Stomach (tissue), 9 donors: ENCODE results near the gene C16orf95. TPM values are rescaled to one million over a fixed set of nuclear protein-coding genes. Genes with fewer than 3 reads are reported as not detected.

Experiments used
- DNase-seq, 2 donors: peaks; one replicate each; pipeline versions ENCODE4 v3.0.0 to v3.0.0-alpha.2; 2013 to 2019
- H3K27ac ChIP-seq, 5 donors: fragments of 200-600 bp in 4 of 5; sonication (generic) in 4 of 5; one replicate each; pipeline ENCODE4 v1.5.1; 2013 to 2019; ENCODE audit warnings: mild to moderate bottlenecking in 1 of 5, moderate library complexity in 1 of 5
- H3K27me3 ChIP-seq, 3 donors: fragments of 200-600 bp; sonication (generic); one replicate each; pipeline ENCODE4 v1.5.1; 2017 to 2019; ENCODE audit warnings: mixed run types in 1 of 3
- H3K36me3 ChIP-seq, 4 donors: fragments of 200-600 bp; sonication (generic); 1 replicate in 3 of 4; 2 replicates in 1 of 4; pipeline ENCODE4 v1.5.1; 2016 to 2019
- H3K4me1 ChIP-seq, 4 donors: fragments of 200-600 bp; sonication (generic); one replicate each; pipeline ENCODE4 v1.5.1; 2016 to 2019
- H3K4me3 ChIP-seq, 4 donors: fragments of 200-600 bp; sonication (generic) in 3 of 4; one replicate each; pipeline ENCODE4 v1.5.1; 2016 to 2019; ENCODE audit warnings: mild to moderate bottlenecking in 1 of 4
- H3K9me3 ChIP-seq, 4 donors: fragments of 200-600 bp; sonication (generic); one replicate each; pipeline ENCODE4 v1.5.1; 2016 to 2019
- CTCF ChIP-seq, 7 experiments: fragments of 450-650 bp in 4 of 7; fragments of 200-600 bp in 3 of 7; sonication (generic) in 3 of 7; IDR thresholded peaks; one replicate each; pipeline ENCODE4 v1.5.1; 2016 to 2019; ENCODE audit warnings: antibody characterized with exemption in 7 of 7, control low read depth in 2 of 7, mild to moderate bottlenecking in 1 of 7
- EP300 ChIP-seq: sonication (generic); formaldehyde crosslinking; IDR thresholded peaks from one replicate; pipeline ENCODE4 v1.6.1; 2017; ENCODE audit warnings: antibody characterized with exemption
- POLR2A ChIP-seq, 4 donors: fragments of 450-650 bp; IDR thresholded peaks; one replicate each; pipeline ENCODE4 v1.6.1; 2016; ENCODE audit warnings: antibody characterized with exemption in 4 of 4, control low read depth in 2 of 4, mild to moderate bottlenecking in 1 of 4, moderate library complexity in 1 of 4
- POLR2AphosphoS5 ChIP-seq, 3 donors: sonication (generic); formaldehyde crosslinking; IDR thresholded peaks; one replicate each; pipeline ENCODE4 v1.6.1; 2016; ENCODE audit warnings: antibody characterized with exemption in 3 of 3
- WGBS, 5 donors: extraction: QIAGEN DNeasy Blood & Tissue Kit in 3 of 5; methylation state at CpG; one replicate each; pipeline versions ENCODE4 v1.1.5 to v1.1.7; 2013 to 2018; 5-methylcytosine and 5-hydroxymethylcytosine counted together
- intact Hi-C: fragments of 100-400 bp; cut with DNase I; formaldehyde crosslinking; loops from one replicate; pipeline ENCODE4 v1.15.1; 2023; ENCODE audit warnings: low total_unique reads
- polyA plus RNA-seq, 3 donors: library from polyadenylated mRNA; stranded (reverse); fragments of 200-250 nt; gene quantifications; one replicate each; pipeline ENCODE4 v1.2.3, GENCODE V29; 2013
- total RNA-seq, 5 donors: library from RNA; depleted of rRNA; stranded (reverse); fragments of >200 nt; gene quantifications; one replicate each; pipeline versions ENCODE4 v1.1.0 to v1.2.3, GENCODE V29; 2014 to 2016
- donor health status: healthy with polysubstance abuse.
- donor health status: Bipolar disorder and iron deficiency.
- donor health status: healthy.

The C16orf95 gene
- total and polyA plus RNA-seq, 8 donors = 0.55 to 4.9 (median 4.3) TPM; not detected in 3

- Histone ChIP-seq H3K4me3 (no peak overlapping the region), H3K4me1 (no peaks in the 10 kb centered on the region), H3K27me3 (no peaks in the 10 kb centered on the region), H3K9me3 (peaks cover 0 to 8% (median 2%) of the 10 kb centered on the region in 4 donors), H3K27ac (no peak overlapping the region), H3K36me3 (peaks cover 0 to 9% (median 0%) of the 10 kb centered on the region in 4 donors)
- DNase-seq = no peak
- TF ChIP-seq EP300 = no peak
- no peak for TF ChIP-seq POLR2A (IDR thresholded peaks at IDR 0.05)
- no peak for TF ChIP-seq POLR2AphosphoS5 (IDR thresholded peaks at IDR 0.05)
- TF ChIP-seq CTCF (IDR thresholded peaks at IDR 0.05) = no peak
- intact Hi-C loops = no loop called here
- WGBS, 5 donors = 60 to 72% (median 69%) methylated on average over 7 of the region's 7 CpGs
Measured at GRCh38 chr16:87288753-87289362, 28.3 kb downstream of the C16orf95 start.

DNA sequence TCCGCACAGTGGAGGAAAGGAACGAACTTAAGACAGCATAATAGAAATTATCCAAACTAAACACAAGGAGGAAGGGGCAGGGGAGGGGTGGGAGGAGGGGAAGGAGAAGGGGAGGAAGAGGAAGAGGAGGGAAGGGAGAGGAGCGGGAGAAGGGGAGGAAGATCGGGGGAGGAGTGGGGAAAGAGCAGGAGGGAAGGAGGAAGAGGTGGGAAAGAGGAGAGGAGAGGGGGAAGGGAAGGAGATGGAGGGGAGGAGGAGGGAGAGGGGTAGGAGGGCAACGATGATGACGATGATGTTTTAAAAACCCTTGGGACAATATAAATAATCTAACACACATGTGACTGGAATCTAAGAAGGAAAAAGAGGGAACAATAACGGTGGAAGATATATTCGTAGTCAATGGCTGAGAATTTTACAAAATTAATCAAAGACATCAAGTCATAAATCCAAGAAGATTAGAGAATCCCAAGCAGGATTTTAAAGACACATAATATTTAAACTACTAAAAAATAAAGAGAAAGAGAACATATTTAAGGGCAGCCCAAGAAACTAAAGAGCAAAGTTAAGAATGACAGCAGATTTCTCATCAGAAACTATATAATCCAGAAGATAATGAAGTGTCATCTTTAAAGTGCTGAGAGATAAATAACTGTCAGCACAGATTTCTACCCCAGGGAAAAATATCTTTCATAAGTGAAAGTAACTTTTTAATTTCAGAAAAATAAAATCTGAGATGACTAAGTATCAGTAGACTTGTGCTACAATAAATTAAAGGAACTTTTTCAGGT, 30.2 kb downstream of the C16orf95 start:
- Histone ChIP-seq H3K36me3 (peaks cover 0 to 3% (median 0%) of the 10 kb centered on the region in 4 donors), H3K4me3 (no peak overlapping the region), H3K27ac (no peak overlapping the region), H3K27me3 (no peaks in the 10 kb centered on the region), H3K9me3 (peaks cover 0 to 2% (median under 1%) of the 10 kb centered on the region in 4 donors), H3K4me1 (no peaks in the 10 kb centered on the region)
- intact Hi-C loops = no loop called here
- DNase-seq = no peak
- WGBS, 5 donors = 60 to 86% (median 77%) methylated on average over 8 of the region's 8 CpGs
- TF ChIP-seq POLR2AphosphoS5 (IDR thresholded peaks at IDR 0.05) (no peak), CTCF (IDR thresholded peaks at IDR 0.05) (no peak), POLR2A (IDR thresholded peaks at IDR 0.05) (no peak), EP300 (no peak)

- no peaks in the 10 kb centered on the region for H3K9me3 ChIP-seq
- peaks cover 0 to 10% (median under 1%) of the 10 kb centered on the region in 3 donors for H3K27me3 ChIP-seq
- H3K4me3 ChIP-seq = no peak overlapping the region
- no peak for TF ChIP-seq POLR2A (IDR thresholded peaks at IDR 0.05)
- no peak for TF ChIP-seq EP300
- TF ChIP-seq CTCF (IDR thresholded peaks at IDR 0.05) = no peak
- TF ChIP-seq POLR2AphosphoS5 (IDR thresholded peaks at IDR 0.05) = no peak
- H3K4me1 ChIP-seq = no peaks in the 10 kb centered on the region
- intact Hi-C loops = loop anchor here (5.0 kb wide), 1 partner anchor 722 kb away; no protein-coding TSS in a partner anchor
- H3K36me3 ChIP-seq = no peaks in the 10 kb centered on the region
- WGBS, 5 donors = 71 to 86% (median 79%) methylated on average over 2 of the region's 2 CpGs; no CpG with 5 or more reads in 1 of the 5 donors
- no peak overlapping the region for H3K27ac ChIP-seq
- DNase-seq = no peak
Measured at GRCh38 chr16:87284183-87284582, 33.0 kb downstream of the C16orf95 start.

GRCh38 chr16:87279094-87279658, 38.0 kb downstream of the C16orf95 start:
- Histone ChIP-seq H3K27ac (no peak overlapping the region), H3K4me1 (peaks cover 0 to 15% (median 10%) of the 10 kb centered on the region in 4 donors), H3K4me3 (no peak overlapping the region), H3K36me3 (no peaks in the 10 kb centered on the region), H3K27me3 (peaks cover 0 to 20% (median 3%) of the 10 kb centered on the region in 3 donors), H3K9me3 (no peaks in the 10 kb centered on the region)
- TF ChIP-seq POLR2AphosphoS5 (IDR thresholded peaks at IDR 0.05) (no peak), EP300 (no peak), POLR2A (IDR thresholded peaks at IDR 0.05) (no peak), CTCF (IDR thresholded peaks at IDR 0.05) (no peak)
- no peak for DNase-seq
- 59 to 73% (median 64%) methylated on average over 18 of the region's 18 CpGs for WGBS, 5 donors
- intact Hi-C loops = no loop called here
